ENCODE data around the gene MAP2K6. TPM values are rescaled to one million over a fixed set of nuclear protein-coding genes. Genes with fewer than 3 reads are reported as not detected.

The MAP2K6 gene
- total and polyA plus RNA-seq, 2 donors (not counting 3 experiments of a cell fraction or from before 2014, with no cell fraction given): 5.9 to 13.9 TPM

- POLR2A ChIA-PET: no interaction called here
- TF ChIP-seq MYC (IDR thresholded peaks at IDR 0.05; ENCODE audit: low read depth, low read length) (no peak), JUN (IDR thresholded peaks at IDR 0.05; ENCODE audit: borderline replicate concordance, insufficient read depth, insufficient read length, low read depth) (no peak), FOS (IDR thresholded peaks at IDR 0.05; ENCODE audit: borderline replicate concordance, insufficient read depth, low read length) (no peak), EZH2 (IDR thresholded peaks at IDR 0.05; ENCODE audit: borderline replicate concordance, low read depth, low read length, severe bottlenecking) (no peak), POLR2A (IDR thresholded peaks at IDR 0.05; ENCODE audit: low read depth, low read length) (no peak), GATA2 (IDR thresholded peaks at IDR 0.05; ENCODE audit: insufficient read depth, insufficient read length, low read depth, low read length) (no peak), POLR2AphosphoS5 (IDR thresholded peaks at IDR 0.05; ENCODE audit: insufficient read depth, low read depth, low read length) (no peak), CTCF (IDR thresholded peaks at IDR 0.05; ENCODE audit: extremely low read depth in 1 of 2, insufficient read depth in 1 of 2, low read depth in 1 of 2, low read length in 2 of 2) (no peak)
- TF ChIP-seq, protein P1, sequence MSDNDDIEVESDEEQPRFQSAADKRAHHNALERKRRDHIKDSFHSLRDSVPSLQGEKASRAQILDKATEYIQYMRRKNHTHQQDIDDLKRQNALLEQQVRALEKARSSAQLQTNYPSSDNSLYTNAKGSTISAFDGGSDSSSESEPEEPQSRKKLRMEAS (IDR thresholded peaks at IDR 0.05; ENCODE audit: insufficient read depth, insufficient read length): no peak
- Histone ChIP-seq H4K20me1 (replicated peaks; ENCODE audit: control insufficient read depth, extremely low read depth, insufficient read depth, low read length) (no peaks in the 10 kb centered on the region), H3K4me3 (replicated peaks in 1 of 3; ENCODE audit: insufficient read depth in 1 of 3, low read depth in 1 of 3, low read length in 3 of 3) (no peak overlapping the region), H3K79me2 (ENCODE audit: control insufficient read depth, insufficient read depth, low read length) (no peaks in the 10 kb centered on the region), H3K27ac (ENCODE audit: insufficient read depth, low read depth, low read length) (no peak overlapping the region), H3K36me3 (ENCODE audit: control insufficient read depth in 2 of 2, extremely low read depth in 1 of 2, insufficient read depth in 2 of 2, low read length in 2 of 2) (no peaks in the 10 kb centered on the region), H3K9ac (replicated peaks; ENCODE audit: extremely low read depth, insufficient read depth, low read length) (no peak overlapping the region), H3K27me3 (ENCODE audit: control insufficient read depth in 2 of 2, insufficient read depth in 2 of 2, low read length in 2 of 2) (no peaks in the 10 kb centered on the region), H3K4me1 (ENCODE audit: control insufficient read depth, extremely low read depth, insufficient read depth, low read length) (peaks cover 20% of the 10 kb centered on the region), H2AFZ (ENCODE audit: low read depth, low read length) (no peak overlapping the region), H3K9me1 (replicated peaks; ENCODE audit: control insufficient read depth, extremely low read depth, insufficient read depth, low read length) (no peaks in the 10 kb centered on the region), H3K9me3 (replicated peaks; ENCODE audit: control insufficient read depth, insufficient read depth, low read length) (no peaks in the 10 kb centered on the region), H3K4me2 (ENCODE audit: insufficient read depth, low read length) (no peak overlapping the region)
- CTCF ChIA-PET: interaction anchor here (0.6 kb wide), 1 partner anchor 32 kb away, joined by 4 read pairs; no protein-coding TSS in a partner anchor
- intact Hi-C loops (cut with micrococcal nuclease): no loop called here
- DNase-seq (ENCODE audit: low read depth, low spot score): no peak
- no peak for FAIRE-seq
- dilution Hi-C loops (cut with MboI; ENCODE audit: extremely low pct_ligation_motif_present, low sequenced_read_pairs): no loop called here
- BruUV-seq (replicated peaks): no TSS peak
Measured at GRCh38 chr17:69470702-69471101, 56.2 kb downstream of the MAP2K6 start.

Measured in endothelial cell of umbilical vein (primary cell).